HepG2 (cell line): ENCODE measurements around the gene ZNF595. TPM values are rescaled to one million over a fixed set of nuclear protein-coding genes. Genes with fewer than 3 reads are reported as not detected.

Experiments used
- ATAC-seq: fragments of 200-7000 bp; cut with Tn5 transposase; 3 replicates; pipeline ENCODE4 v1.9.1; 2020; ENCODE audit warnings: mild to moderate bottlenecking, moderate library complexity
- BruUV-seq: library from RNA; stranded (reverse); fragments of 400-500 nt; replicated peaks from 2 replicates; lab custom pipeline; 2021; lab: Mats Ljungman, UMichigan
- CTCF ChIA-PET: fragments of 300-600 bp; formaldehyde crosslinking; extraction: SDS; loops from one replicate; lab custom pipeline; 2021; ENCODE audit warnings: low total read pairs, inconsistent platforms, low intra/inter-chr PET ratio; lab: Yijun Ruan, JAX
- POLR2A ChIA-PET: fragments of 350-600 bp; sonication (Branson Sonifier 250); formaldehyde crosslinking; loops from one replicate; lab custom pipeline; 2020; ENCODE audit warnings: antibody characterized with exemption, inconsistent platforms; lab: Yijun Ruan, JAX
- DNase-seq: peaks from one replicate; pipeline ENCODE4 v3.0.0-alpha.2; 2015; ENCODE audit warnings: low spot score
- FAIRE-seq: peaks from 3 replicates; lab custom pipeline; 2011; peaks lifted over from hg19 to GRCh38; lab: Jason Lieb, UNC
- H2AFZ ChIP-seq: one replicate; pipeline ENCODE4 v1.6.1; 2011; ENCODE audit warnings: low read length, inconsistent platforms
- H3K27ac ChIP-seq: fragments of 300-600 bp; 3 replicates; pipeline ENCODE4 v1.8.0; 2011; ENCODE audit warnings: mixed run types, mild to moderate bottlenecking, mixed read lengths, low read length, inconsistent platforms; ENCODE audit not compliant: insufficient read depth; ENCODE audit errors: extremely low read length
- H3K27me3 ChIP-seq, 2 experiments: fragments of 200-600 bp in 1 of 2; 2 replicates in 1 of 2; 3 replicates in 1 of 2; pipeline versions ENCODE4 v1.6.0 to v1.8.0; 2011; ENCODE audit warnings: low read length in 2 of 2, mild to moderate bottlenecking in 2 of 2, moderate library complexity in 2 of 2, inconsistent platforms in 1 of 2; ENCODE audit not compliant: insufficient read depth in 2 of 2, control insufficient read depth in 1 of 2
- H3K36me3 ChIP-seq, 2 experiments: fragments of 200-600 bp in 1 of 2; replicated peaks in 1 of 2; 2 replicates in 1 of 2; 3 replicates in 1 of 2; pipeline versions ENCODE4 v1.5.1 to v1.8.0; 2011; ENCODE audit warnings: low read length in 2 of 2, inconsistent platforms in 1 of 2; ENCODE audit not compliant: insufficient read depth in 2 of 2, control insufficient read depth in 1 of 2
- H3K4me1 ChIP-seq: 2 replicates; pipeline ENCODE4 v1.5.1; 2012; ENCODE audit warnings: low read length, inconsistent platforms; ENCODE audit not compliant: insufficient read depth
- H3K4me2 ChIP-seq: 2 replicates; pipeline ENCODE4 v1.6.0; 2011; ENCODE audit warnings: low read depth, low read length, inconsistent platforms
- H3K4me3 ChIP-seq, 3 experiments: fragments of 200-600 bp in 1 of 3; sonication (generic), shearing (Covaris generic) in 1 of 3; replicated peaks in 1 of 3; 2 replicates each; pipeline ENCODE4 v1.5.1; 2011 to 2016; ENCODE audit warnings: low read length in 3 of 3, inconsistent platforms in 2 of 3, low read depth in 2 of 3, mild to moderate bottlenecking in 2 of 3, control low read depth in 1 of 3, mixed read lengths in 1 of 3; ENCODE audit not compliant: insufficient read depth in 1 of 3
- H3K79me2 ChIP-seq: one replicate; pipeline ENCODE4 v1.6.1; 2011; ENCODE audit warnings: low read length, inconsistent platforms; ENCODE audit not compliant: insufficient read depth
- H3K9ac ChIP-seq: 2 replicates; pipeline ENCODE4 v1.6.0; 2011; ENCODE audit warnings: mild to moderate bottlenecking, low read depth, low read length, inconsistent platforms; ENCODE audit not compliant: insufficient read depth
- H3K9me3 ChIP-seq: 2 replicates; pipeline ENCODE4 v1.5.1; 2012; ENCODE audit warnings: mild to moderate bottlenecking, low read length
- H4K20me1 ChIP-seq: 2 replicates; pipeline ENCODE4 v1.6.0; 2011; ENCODE audit warnings: inconsistent platforms, mild to moderate bottlenecking, low read length, moderate library complexity; ENCODE audit not compliant: insufficient read depth
- ARNT2 ChIP-seq: sonication (generic); formaldehyde crosslinking; IDR thresholded peaks from 2 replicates; pipeline ENCODE4 v1.8.0; 2022; ENCODE audit warnings: mild to moderate bottlenecking, low read depth, missing genetic modification reagents, moderate library complexity
- CENPT ChIP-seq: sonication (generic); formaldehyde crosslinking; IDR thresholded peaks from 2 replicates; pipeline ENCODE4 v1.8.0; 2022; ENCODE audit warnings: low read depth, mild to moderate bottlenecking, moderate library complexity, missing genetic modification reagents
- CHD4 ChIP-seq: fragments of 200-600 bp; sonication (generic); IDR thresholded peaks from 2 replicates; pipeline ENCODE4 v1.7.0; 2017; ENCODE audit warnings: mild to moderate bottlenecking, low read length, borderline replicate concordance
- JARID2 ChIP-seq: sonication (generic); formaldehyde crosslinking; IDR thresholded peaks from 2 replicates; pipeline ENCODE4 v1.8.1; 2023; ENCODE audit warnings: missing genetic modification reagents, inconsistent platforms; ENCODE audit not compliant: insufficient replicate concordance
- KLF12 ChIP-seq: sonication (generic); formaldehyde crosslinking; IDR thresholded peaks from 2 replicates; pipeline ENCODE4 v1.4.0; 2020; ENCODE audit warnings: missing genetic modification reagents, borderline replicate concordance
- PHF5A ChIP-seq: IDR thresholded peaks from one replicate; pipeline ENCODE4 v1.6.1; 2018; ENCODE audit warnings: low read depth, missing genetic modification reagents; ENCODE audit not compliant: unreplicated experiment
- SAFB2 ChIP-seq: sonication (generic); formaldehyde crosslinking; IDR thresholded peaks from 2 replicates; pipeline ENCODE4 v1.5.1; 2020; ENCODE audit warnings: missing genetic modification reagents, low read depth, mild to moderate bottlenecking, borderline replicate concordance
- SNAPC2 ChIP-seq: sonication (generic); formaldehyde crosslinking; IDR thresholded peaks from 2 replicates; pipeline ENCODE4 v1.8.1; 2022; ENCODE audit warnings: mild to moderate bottlenecking, missing genetic modification reagents
- TCF7L2 ChIP-seq: IDR thresholded peaks from 2 replicates; pipeline ENCODE4 v1.6.1; 2011; ENCODE audit warnings: mild to moderate bottlenecking, low read depth, low read length, moderate library complexity
- YEATS4 ChIP-seq: sonication (generic); formaldehyde crosslinking; IDR thresholded peaks from 2 replicates; pipeline ENCODE4 v1.4.0; 2020; ENCODE audit warnings: missing genetic modification reagents, borderline replicate concordance
- ZFP41 ChIP-seq: sonication (generic); formaldehyde crosslinking; IDR thresholded peaks from 2 replicates; pipeline ENCODE4 v1.4.0; 2020; ENCODE audit warnings: mild to moderate bottlenecking, missing genetic modification reagents, borderline replicate concordance
- ZNF251 ChIP-seq: sonication (generic); formaldehyde crosslinking; IDR thresholded peaks from 2 replicates; pipeline ENCODE4 v1.9.0; 2021; ENCODE audit warnings: mild to moderate bottlenecking, missing genetic modification reagents
- ZNF329 ChIP-seq: sonication (generic); formaldehyde crosslinking; IDR thresholded peaks from 2 replicates; pipeline ENCODE4 v1.9.0; 2021; ENCODE audit warnings: low read depth, mild to moderate bottlenecking, missing genetic modification reagents
- ZNF550 ChIP-seq: sonication (generic); formaldehyde crosslinking; IDR thresholded peaks from 2 replicates; pipeline ENCODE4 v1.4.0; 2020; ENCODE audit warnings: mild to moderate bottlenecking, missing genetic modification reagents, borderline replicate concordance
- ZNF652 ChIP-seq: IDR thresholded peaks from 2 replicates; pipeline ENCODE4 v1.6.1; 2016; ENCODE audit warnings: low read depth, borderline replicate concordance
- ZNF782 ChIP-seq: sonication (generic); formaldehyde crosslinking; IDR thresholded peaks from 2 replicates; pipeline ENCODE4 v1.4.0; 2020; ENCODE audit warnings: missing genetic modification reagents, mild to moderate bottlenecking, borderline replicate concordance
- in situ Hi-C: cut with HindIII; loops from 2 replicates; pipeline ENCODE4 v1.10.0; 2017; ENCODE audit warnings: low pct_unique_long_range_greater_than_20kb; ENCODE audit not compliant: extremely low pct_ligation_motif_present
- intact Hi-C: fragments of 100-400 bp; cut with micrococcal nuclease; formaldehyde crosslinking; loops from one replicate; pipeline ENCODE4 v1.10.0; 2022; ENCODE audit not compliant: unreplicated experiment
- polyA plus RNA-seq, 8 experiments: library from polyadenylated mRNA; depleted of rRNA in 3 of 8; stranded (reverse) in 7 of 8; unstranded in 1 of 8; fragments of >200 nt; fragmentation: Illumina TruSeq in 4 of 8; extraction: Trizol in 4 of 8; gene quantifications; 2 replicates each; pipeline versions ENCODE4 v1.2.1 to v1.2.3, GENCODE V29; 2011 to 2016; ENCODE audit warnings: low read depth in 4 of 8, missing spikeins in 1 of 8, mixed read lengths in 1 of 8; ENCODE audit not compliant: insufficient read depth in 1 of 8
- total RNA-seq, 5 experiments: library from RNA; depleted of rRNA; stranded (reverse); fragments of >200 nt; fragmentation: Illumina TruSeq; extraction: Trizol; gene quantifications; 2 replicates each; pipeline ENCODE4 v1.2.3, GENCODE V29; 2016; ENCODE audit warnings: low read depth in 1 of 5
- TF ChIP-seq, protein P1 (sequence below): sonication (generic); formaldehyde crosslinking; IDR thresholded peaks from 2 replicates; pipeline ENCODE4 v1.4.0; 2020; ENCODE audit warnings: missing genetic modification reagents
- TF ChIP-seq, protein P2 (sequence below): fragments of 450-650 bp; IDR thresholded peaks from 2 replicates; pipeline ENCODE4 v1.6.1; 2017
- TF ChIP-seq, protein P3 (sequence below), 2 experiments: fragments of 450-650 bp in 1 of 2; sonication (generic) in 1 of 2; formaldehyde crosslinking; IDR thresholded peaks; 2 replicates each; pipeline versions ENCODE4 v1.5.0 to v1.8.0; 2020 to 2022; ENCODE audit warnings: mild to moderate bottlenecking in 1 of 2, missing genetic modification reagents in 1 of 2
- TF ChIP-seq, protein P4 (sequence below), 2 experiments: sonication (generic) in 1 of 2; formaldehyde crosslinking in 1 of 2; IDR thresholded peaks; 2 replicates each; pipeline versions ENCODE4 v1.4.0 to v1.6.1; 2018 to 2020; ENCODE audit warnings: missing genetic modification reagents in 2 of 2, borderline replicate concordance in 1 of 2, low read depth in 1 of 2, mild to moderate bottlenecking in 1 of 2, missing biosample characterization in 1 of 2

Gene ZNF595
- total and polyA plus RNA-seq, 2 of the 13 experiments (the other 11 are each of a cell fraction or from before 2014, with no cell fraction given): 0.09 TPM; not detected in 1

DNA sequence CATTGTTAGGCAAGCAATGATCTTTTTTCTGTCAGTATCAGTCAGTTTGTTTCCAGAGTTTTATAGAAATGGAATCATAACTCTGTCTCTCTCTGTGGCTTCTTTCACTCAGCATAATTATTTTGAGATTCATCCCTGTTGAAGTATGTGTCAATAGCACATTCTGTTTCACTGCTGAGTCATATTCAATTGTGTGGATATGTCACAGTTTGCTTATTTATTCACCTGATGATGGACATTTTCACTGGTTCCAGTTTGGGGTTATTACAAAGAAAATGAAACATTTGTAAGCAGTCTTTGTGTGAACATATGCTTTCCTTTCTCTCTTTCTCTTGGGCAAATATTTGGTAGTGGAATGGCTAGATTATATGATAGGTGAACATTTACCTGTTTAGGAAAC lies 61.0 kb downstream of the ZNF595 start:
- in situ Hi-C loops (no loop called here), intact Hi-C loops (no loop called here)
- Histone ChIP-seq H3K79me2 (no peaks in the 10 kb centered on the region), H3K4me2 (no peak overlapping the region), H3K4me1 (no peaks in the 10 kb centered on the region), H4K20me1 (no peaks in the 10 kb centered on the region), H2AFZ (no peak overlapping the region), H3K9me3 (peaks cover 95% of the 10 kb centered on the region), H3K27ac (no peak overlapping the region), H3K27me3 (no peaks in the 10 kb centered on the region; a peak in 1 of 5 replicates), H3K9ac (no peak overlapping the region), H3K4me3 (no peak overlapping the region), H3K36me3 (no peaks in the 10 kb centered on the region)
- BruUV-seq: no TSS peak
- CTCF ChIA-PET: no interaction called here
- POLR2A ChIA-PET: no interaction called here
- FAIRE-seq (no peak), ATAC-seq (no peak), DNase-seq (no peak)
- TF ChIP-seq ZNF251: no peak
- TF ChIP-seq, protein P1, sequence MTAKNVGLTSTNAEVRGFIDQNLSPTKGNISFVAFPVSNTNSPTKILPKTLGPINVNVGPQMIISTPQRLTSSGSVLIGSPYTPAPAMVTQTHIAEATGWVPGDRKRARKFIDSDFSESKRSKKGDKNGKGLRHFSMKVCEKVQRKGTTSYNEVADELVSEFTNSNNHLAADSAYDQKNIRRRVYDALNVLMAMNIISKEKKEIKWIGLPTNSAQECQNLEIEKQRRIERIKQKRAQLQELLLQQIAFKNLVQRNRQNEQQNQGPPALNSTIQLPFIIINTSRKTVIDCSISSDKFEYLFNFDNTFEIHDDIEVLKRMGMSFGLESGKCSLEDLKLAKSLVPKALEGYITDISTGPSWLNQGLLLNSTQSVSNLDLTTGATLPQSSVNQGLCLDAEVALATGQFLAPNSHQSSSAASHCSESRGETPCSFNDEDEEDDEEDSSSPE: no peak
- TF ChIP-seq ZNF329: no peak
- TF ChIP-seq CHD4: no peak
- TF ChIP-seq TCF7L2: no peak
- no peak for TF ChIP-seq CENPT
- TF ChIP-seq SNAPC2 (CRISPR knock-in tag): no peak
- TF ChIP-seq SAFB2: no peak
- TF ChIP-seq PHF5A: no peak
- TF ChIP-seq, protein P2, sequence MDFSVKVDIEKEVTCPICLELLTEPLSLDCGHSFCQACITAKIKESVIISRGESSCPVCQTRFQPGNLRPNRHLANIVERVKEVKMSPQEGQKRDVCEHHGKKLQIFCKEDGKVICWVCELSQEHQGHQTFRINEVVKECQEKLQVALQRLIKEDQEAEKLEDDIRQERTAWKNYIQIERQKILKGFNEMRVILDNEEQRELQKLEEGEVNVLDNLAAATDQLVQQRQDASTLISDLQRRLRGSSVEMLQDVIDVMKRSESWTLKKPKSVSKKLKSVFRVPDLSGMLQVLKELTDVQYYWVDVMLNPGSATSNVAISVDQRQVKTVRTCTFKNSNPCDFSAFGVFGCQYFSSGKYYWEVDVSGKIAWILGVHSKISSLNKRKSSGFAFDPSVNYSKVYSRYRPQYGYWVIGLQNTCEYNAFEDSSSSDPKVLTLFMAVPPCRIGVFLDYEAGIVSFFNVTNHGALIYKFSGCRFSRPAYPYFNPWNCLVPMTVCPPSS: no peak
- TF ChIP-seq ZFP41: no peak
- TF ChIP-seq KLF12 (CRISPR knock-in tag): no peak
- no peak for TF ChIP-seq ARNT2 (CRISPR knock-in tag)
- TF ChIP-seq ZNF550 (CRISPR knock-in tag): no peak
- no peak for TF ChIP-seq YEATS4 (CRISPR knock-in tag)
- TF ChIP-seq ZNF652 (CRISPR knock-in tag): no peak
- no peak for TF ChIP-seq JARID2 (CRISPR knock-in tag)
- TF ChIP-seq, protein P3, sequence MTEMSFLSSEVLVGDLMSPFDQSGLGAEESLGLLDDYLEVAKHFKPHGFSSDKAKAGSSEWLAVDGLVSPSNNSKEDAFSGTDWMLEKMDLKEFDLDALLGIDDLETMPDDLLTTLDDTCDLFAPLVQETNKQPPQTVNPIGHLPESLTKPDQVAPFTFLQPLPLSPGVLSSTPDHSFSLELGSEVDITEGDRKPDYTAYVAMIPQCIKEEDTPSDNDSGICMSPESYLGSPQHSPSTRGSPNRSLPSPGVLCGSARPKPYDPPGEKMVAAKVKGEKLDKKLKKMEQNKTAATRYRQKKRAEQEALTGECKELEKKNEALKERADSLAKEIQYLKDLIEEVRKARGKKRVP (CRISPR knock-in tag; IDR thresholded peaks at IDR 0.05): no peak
- TF ChIP-seq, protein P4, sequence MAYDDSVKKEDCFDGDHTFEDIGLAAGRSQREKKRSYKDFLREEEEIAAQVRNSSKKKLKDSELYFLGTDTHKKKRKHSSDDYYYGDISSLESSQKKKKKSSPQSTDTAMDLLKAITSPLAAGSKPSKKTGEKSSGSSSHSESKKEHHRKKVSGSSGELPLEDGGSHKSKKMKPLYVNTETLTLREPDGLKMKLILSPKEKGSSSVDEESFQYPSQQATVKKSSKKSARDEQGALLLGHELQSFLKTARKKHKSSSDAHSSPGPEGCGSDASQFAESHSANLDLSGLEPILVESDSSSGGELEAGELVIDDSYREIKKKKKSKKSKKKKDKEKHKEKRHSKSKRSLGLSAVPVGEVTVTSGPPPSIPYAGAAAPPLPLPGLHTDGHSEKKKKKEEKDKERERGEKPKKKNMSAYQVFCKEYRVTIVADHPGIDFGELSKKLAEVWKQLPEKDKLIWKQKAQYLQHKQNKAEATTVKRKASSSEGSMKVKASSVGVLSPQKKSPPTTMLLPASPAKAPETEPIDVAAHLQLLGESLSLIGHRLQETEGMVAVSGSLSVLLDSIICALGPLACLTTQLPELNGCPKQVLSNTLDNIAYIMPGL (CRISPR knock-in tag; IDR thresholded peaks at IDR 0.05; ENCODE audit: borderline replicate concordance in 1 of 2, low read depth in 1 of 2): no peak
- no peak for TF ChIP-seq ZNF782
